T-helper 1 cell treated with Interleukin-12 subunit alpha and Interleukin-12 subunit beta and Interleukin-4 antibody, amounts not matched to agents 30 μg/mL and 1 μg/mL, for 36 hours (primary cell): ENCODE measurements around the gene AKAP13.
A peak's percentile ranks its signal among the peaks of the same experiment; 100 is the strongest.

Source experiments
- H3K27ac Mint-ChIP-seq: one replicate; pipeline ENCODE4 v1.8.0; 2021; ENCODE audit warnings: mild to moderate bottlenecking, mixed read lengths
- H3K27me3 Mint-ChIP-seq: one replicate; pipeline ENCODE4 v1.8.0; 2021; ENCODE audit warnings: low read depth, mixed read lengths
- H3K36me3 Mint-ChIP-seq: one replicate; pipeline ENCODE4 v1.8.0; 2021; ENCODE audit warnings: low read depth, mixed read lengths
- H3K4me1 Mint-ChIP-seq: one replicate; pipeline ENCODE4 v1.8.0; 2021; ENCODE audit warnings: low read depth, mixed read lengths
- H3K4me3 Mint-ChIP-seq: one replicate; pipeline ENCODE4 v1.8.0; 2021; ENCODE audit warnings: mild to moderate bottlenecking, moderate library complexity, mixed read lengths
- H3K9me3 Mint-ChIP-seq: one replicate; pipeline ENCODE4 v1.8.0; 2021; ENCODE audit warnings: mixed read lengths

The AKAP13 gene

GRCh38 chr15:85748729-85749128 lies 368.3 kb downstream of the AKAP13 start:
- Mint-ChIP-seq H3K4me3 (no peak overlapping the region), H3K27ac (no peak overlapping the region), H3K27me3 (no peaks in the 10 kb centered on the region), H3K4me1 (peaks cover under 1% of the 10 kb centered on the region), H3K9me3 (no peaks in the 10 kb centered on the region), H3K36me3 (peaks cover 28% of the 10 kb centered on the region)

- Mint-ChIP-seq H3K4me3 (no peak overlapping the region), H3K27me3 (no peaks in the 10 kb centered on the region), H3K27ac (no peak overlapping the region)
Measured at GRCh38 chr15:85749261-85750151, 369.1 kb downstream of the AKAP13 start.

GRCh38 chr15:85750319-85751290 lies 370.2 kb downstream of the AKAP13 start:
- Mint-ChIP-seq H3K27ac (no peak overlapping the region), H3K36me3 (peaks cover 15% of the 10 kb centered on the region), H3K4me1 (no peaks in the 10 kb centered on the region), H3K9me3 (no peaks in the 10 kb centered on the region), H3K4me3 (no peak overlapping the region), H3K27me3 (no peaks in the 10 kb centered on the region)

More at GRCh38 chr15:85749261-85750151, 369.1 kb downstream of the AKAP13 start:
- Mint-ChIP-seq H3K36me3 (peaks cover 22% of the 10 kb centered on the region), H3K9me3 (no peaks in the 10 kb centered on the region), H3K4me1 (no peaks in the 10 kb centered on the region)

- no peak overlapping the region for H3K4me3 Mint-ChIP-seq
- no peaks in the 10 kb centered on the region for H3K9me3 Mint-ChIP-seq
- H3K27me3 Mint-ChIP-seq, result no peaks in the 10 kb centered on the region
- peak overlapping the region; percentile 36 for H3K27ac Mint-ChIP-seq
- no peaks in the 10 kb centered on the region for H3K4me1 Mint-ChIP-seq
- H3K36me3 Mint-ChIP-seq, result peaks cover 8% of the 10 kb centered on the region
Measured at GRCh38 chr15:85751291-85752123, 371.1 kb downstream of the AKAP13 start.

- no peak overlapping the region for H3K27ac Mint-ChIP-seq
- no peak overlapping the region for H3K4me3 Mint-ChIP-seq
- H3K4me1 Mint-ChIP-seq, result no peaks in the 10 kb centered on the region
- H3K27me3 Mint-ChIP-seq, result no peaks in the 10 kb centered on the region
- H3K9me3 Mint-ChIP-seq, result no peaks in the 10 kb centered on the region
- peaks cover 3% of the 10 kb centered on the region for H3K36me3 Mint-ChIP-seq
Measured at GRCh38 chr15:85752124-85752475, 371.7 kb downstream of the AKAP13 start.

- Mint-ChIP-seq H3K27ac (peak overlapping the region; percentile 19), H3K4me1 (no peaks in the 10 kb centered on the region), H3K4me3 (no peak overlapping the region), H3K9me3 (no peaks in the 10 kb centered on the region), H3K27me3 (no peaks in the 10 kb centered on the region), H3K36me3 (peaks cover 3% of the 10 kb centered on the region)
Measured at GRCh38 chr15:85752491-85752961, 372.1 kb downstream of the AKAP13 start.

GRCh38 chr15:85753261-85753660 lies 372.9 kb downstream of the AKAP13 start:
- peaks cover 3% of the 10 kb centered on the region for H3K36me3 Mint-ChIP-seq
- no peak overlapping the region for H3K4me3 Mint-ChIP-seq
- no peaks in the 10 kb centered on the region for H3K4me1 Mint-ChIP-seq
- H3K27me3 Mint-ChIP-seq, result no peaks in the 10 kb centered on the region
- H3K27ac Mint-ChIP-seq, result no peak overlapping the region
- H3K9me3 Mint-ChIP-seq, result no peaks in the 10 kb centered on the region

GRCh38 chr15:85753791-85754452 lies 373.5 kb downstream of the AKAP13 start:
- Mint-ChIP-seq H3K9me3 (no peaks in the 10 kb centered on the region), H3K36me3 (peaks cover 3% of the 10 kb centered on the region), H3K4me1 (no peaks in the 10 kb centered on the region), H3K27me3 (no peaks in the 10 kb centered on the region), H3K27ac (no peak overlapping the region), H3K4me3 (no peak overlapping the region)

GRCh38 chr15:85754989-85755388 lies 374.6 kb downstream of the AKAP13 start:
- no peaks in the 10 kb centered on the region for H3K27me3 Mint-ChIP-seq
- no peak overlapping the region for H3K4me3 Mint-ChIP-seq
- H3K36me3 Mint-ChIP-seq, result no peaks in the 10 kb centered on the region
- no peak overlapping the region for H3K27ac Mint-ChIP-seq
- no peaks in the 10 kb centered on the region for H3K4me1 Mint-ChIP-seq
- H3K9me3 Mint-ChIP-seq, result no peaks in the 10 kb centered on the region

- Mint-ChIP-seq H3K4me1 (no peaks in the 10 kb centered on the region), H3K4me3 (no peak overlapping the region), H3K9me3 (no peaks in the 10 kb centered on the region), H3K27me3 (no peaks in the 10 kb centered on the region), H3K36me3 (no peaks in the 10 kb centered on the region), H3K27ac (no peak overlapping the region)
Measured at GRCh38 chr15:85755471-85755870, 375.1 kb downstream of the AKAP13 start.

GRCh38 chr15:85755942-85756341 lies 375.5 kb downstream of the AKAP13 start:
- Mint-ChIP-seq H3K4me1 (no peaks in the 10 kb centered on the region), H3K27me3 (no peaks in the 10 kb centered on the region), H3K9me3 (no peaks in the 10 kb centered on the region), H3K4me3 (no peak overlapping the region), H3K36me3 (no peaks in the 10 kb centered on the region), H3K27ac (no peak overlapping the region)

- H3K4me3 Mint-ChIP-seq, result no peak overlapping the region
- no peaks in the 10 kb centered on the region for H3K4me1 Mint-ChIP-seq
- no peak overlapping the region for H3K27ac Mint-ChIP-seq
- no peaks in the 10 kb centered on the region for H3K27me3 Mint-ChIP-seq
- no peaks in the 10 kb centered on the region for H3K36me3 Mint-ChIP-seq
- H3K9me3 Mint-ChIP-seq, result no peaks in the 10 kb centered on the region
Measured at GRCh38 chr15:85756411-85757072, 376.1 kb downstream of the AKAP13 start.
